GM19023 (cell line): ENCODE results near the gene PHKG2.

ENCODE experiments used
- ATAC-seq: cut with Tn5 transposase; IDR thresholded peaks from one replicate; pipeline ENCODE4 v1.9.1; 2021; ENCODE audit warnings: mild to moderate bottlenecking, moderate library complexity; ENCODE audit not compliant: unreplicated experiment

Gene PHKG2

GRCh38 chr16:30755955-30756780 is 7.9 kb downstream of the PHKG2 start:
- no peak for ATAC-seq

- ATAC-seq, result no peak
These were observed 8.5 kb downstream of the PHKG2 start for GRCh38 chr16:30756781-30757100.

- ATAC-seq, result no peak
These were observed 9.1 kb downstream of the PHKG2 start for GRCh38 chr16:30757316-30757715.

GRCh38 chr16:30758988-30759491 is 10.8 kb downstream of the PHKG2 start:
- ATAC-seq, result no peak

GRCh38 chr16:30760001-30760559 is 11.9 kb downstream of the PHKG2 start:
- ATAC-seq, result no peak

GRCh38 chr16:30760577-30761426 is 12.6 kb downstream of the PHKG2 start:
- ATAC-seq, result no peak

GRCh38 chr16:30761427-30761927 is 13.3 kb downstream of the PHKG2 start:
- peak; percentile 35 for ATAC-seq

- ATAC-seq, result peak; percentile 84
These were observed 14.0 kb downstream of the PHKG2 start, which contains the start of the genes CFAP119 and RNF40 for GRCh38 chr16:30761928-30762902. CFAP119 (minus strand) TSS chr16:30762062; CDS start chr16:30761748, 314 bp downstream. RNF40 (plus strand) TSS chr16:30762322; CDS start chr16:30762546, 224 bp downstream.

- ATAC-seq, result no peak
These were observed 14.9 kb downstream of the PHKG2 start for GRCh38 chr16:30762991-30763725.

- no peak for ATAC-seq
These were observed 15.9 kb downstream of the PHKG2 start for GRCh38 chr16:30764086-30764485.

- ATAC-seq, result no peak
These were observed 16.7 kb downstream of the PHKG2 start for GRCh38 chr16:30764816-30765465.

- no peak for ATAC-seq
These were observed 18.1 kb downstream of the PHKG2 start for GRCh38 chr16:30766206-30766932.

- no peak for ATAC-seq
These were observed 18.7 kb downstream of the PHKG2 start for GRCh38 chr16:30766933-30767284.

GRCh38 chr16:30767767-30768465 is 19.7 kb downstream of the PHKG2 start:
- no peak for ATAC-seq

GRCh38 chr16:30768583-30769181 is 20.5 kb downstream of the PHKG2 start:
- ATAC-seq, result no peak

GRCh38 chr16:30769379-30770089 is 21.3 kb downstream of the PHKG2 start:
- no peak for ATAC-seq

- ATAC-seq, result no peak
These were observed 23.5 kb downstream of the PHKG2 start for GRCh38 chr16:30771726-30772125.
